SU-DHL-6 (cell line): ENCODE data around the gene LTF.

Experiments
- H2AFZ ChIP-seq: fragments of 200-600 bp; sonication (generic); 2 replicates; pipeline ENCODE4 v1.6.1; 2014; ENCODE audit warnings: low read depth, mild to moderate bottlenecking, moderate library complexity, mixed read lengths, antibody characterized with exemption, low read length; ENCODE audit not compliant: severe bottlenecking
- H3F3A ChIP-seq: fragments of 200-600 bp; shearing (Covaris generic); 2 replicates; pipeline ENCODE4 v1.6.0; 2016; ENCODE audit warnings: antibody characterized with exemption, mild to moderate bottlenecking; ENCODE audit not compliant: insufficient read depth
- H3K27ac ChIP-seq: fragments of 200-600 bp; sonication (generic); 2 replicates; pipeline ENCODE4 v1.5.1; 2016; ENCODE audit warnings: low read depth, mild to moderate bottlenecking, low read length, moderate library complexity, mixed read lengths
- H3K27me3 ChIP-seq: fragments of 200-600 bp; sonication (generic), shearing (Covaris generic); 2 replicates; pipeline ENCODE4 v1.6.0; 2014; ENCODE audit warnings: mild to moderate bottlenecking, low read length
- H3K36me3 ChIP-seq: fragments of 200-600 bp; sonication (generic); 2 replicates; pipeline ENCODE4 v1.6.1; 2014; ENCODE audit warnings: mild to moderate bottlenecking, low read length, mixed read lengths
- H3K4me2 ChIP-seq: fragments of 300-600, 200-600 bp; shearing (Covaris generic), sonication (generic); 2 replicates; pipeline ENCODE4 v1.6.0; 2014; ENCODE audit warnings: low read length, low read depth, mild to moderate bottlenecking; ENCODE audit not compliant: poor library complexity, severe bottlenecking
- H3K4me3 ChIP-seq: fragments of 200-600 bp; sonication (generic); 2 replicates; pipeline ENCODE4 v1.5.1; 2014; ENCODE audit warnings: antibody characterized with exemption, low read length, mild to moderate bottlenecking, mixed read lengths; ENCODE audit not compliant: insufficient read depth, poor library complexity, severe bottlenecking
- H3K79me2 ChIP-seq: fragments of 200-600 bp; sonication (generic); 2 replicates; pipeline ENCODE4 v1.6.1; 2014; ENCODE audit warnings: mild to moderate bottlenecking, low read length, moderate library complexity; ENCODE audit not compliant: insufficient read depth
- H3K9ac ChIP-seq: fragments of 200-600 bp; sonication (generic); 2 replicates; pipeline ENCODE4 v1.7.0; 2014; ENCODE audit warnings: mild to moderate bottlenecking, low read length
- H3K9me2 ChIP-seq: fragments of 200-600 bp; sonication (generic); replicated peaks from 2 replicates; pipeline ENCODE4 v1.6.1; 2014; ENCODE audit warnings: low read length; ENCODE audit not compliant: insufficient read depth
- H3K9me3 ChIP-seq: fragments of 200-600 bp; sonication (generic); 2 replicates; pipeline ENCODE4 v1.6.1; 2014; ENCODE audit warnings: low read length, mixed read lengths; ENCODE audit not compliant: insufficient read depth
- H4K20me1 ChIP-seq: fragments of 200-600 bp; sonication (generic); 2 replicates; pipeline ENCODE4 v1.6.1; 2014; ENCODE audit warnings: low read depth, mild to moderate bottlenecking, antibody characterized with exemption, low read length, moderate library complexity, mixed read lengths
- CTCF ChIP-seq: fragments of 200-600 bp; sonication (generic); IDR thresholded peaks from one replicate; pipeline ENCODE4 v1.5.1; 2017; ENCODE audit warnings: antibody characterized with exemption, mild to moderate bottlenecking, low read length, moderate library complexity; ENCODE audit not compliant: insufficient read depth, poor library complexity, severe bottlenecking
- EZH2phosphoT487 ChIP-seq: fragments of 200-600 bp; sonication (generic), shearing (Covaris generic); conservative IDR thresholded peaks from 2 replicates; pipeline ENCODE4 v1.6.1; 2018; ENCODE audit warnings: mild to moderate bottlenecking, antibody characterized with exemption, low read length, moderate library complexity, mixed read lengths

Gene LTF

GRCh38 chr3:46400000-46400734, 64.5 kb downstream of the LTF start:
- TF ChIP-seq EZH2phosphoT487 (no peak), CTCF (no peak)
- H3K9ac ChIP-seq: no peak overlapping the region
- H3K4me2 ChIP-seq: no peak overlapping the region
- no peak overlapping the region for H3K27ac ChIP-seq
- H3K27me3 ChIP-seq: no peaks in the 10 kb centered on the region
- H2AFZ ChIP-seq: no peak overlapping the region
- no peaks in the 10 kb centered on the region for H4K20me1 ChIP-seq
- no peaks in the 10 kb centered on the region for H3K79me2 ChIP-seq
- H3F3A ChIP-seq: no peaks in the 10 kb centered on the region
- H3K9me3 ChIP-seq: no peaks in the 10 kb centered on the region
- no peaks in the 10 kb centered on the region for H3K36me3 ChIP-seq
- no peak overlapping the region for H3K4me3 ChIP-seq
- no peaks in the 10 kb centered on the region for H3K9me2 ChIP-seq

GRCh38 chr3:46399557-46399956, 65.1 kb downstream of the LTF start:
- Histone ChIP-seq H3K9me2 (no peaks in the 10 kb centered on the region), H3K9ac (no peak overlapping the region), H4K20me1 (no peaks in the 10 kb centered on the region), H3K27me3 (no peaks in the 10 kb centered on the region), H3K4me2 (no peak overlapping the region), H3K9me3 (no peaks in the 10 kb centered on the region), H3K36me3 (no peaks in the 10 kb centered on the region), H2AFZ (no peak overlapping the region), H3K79me2 (no peaks in the 10 kb centered on the region), H3F3A (no peaks in the 10 kb centered on the region), H3K27ac (no peak overlapping the region), H3K4me3 (no peak overlapping the region)
- TF ChIP-seq CTCF: no peak
- no peak for TF ChIP-seq EZH2phosphoT487

- Histone ChIP-seq H3F3A (no peaks in the 10 kb centered on the region), H4K20me1 (no peaks in the 10 kb centered on the region), H3K9ac (no peak overlapping the region), H3K4me3 (no peak overlapping the region), H3K27me3 (no peaks in the 10 kb centered on the region), H2AFZ (no peak overlapping the region), H3K36me3 (no peaks in the 10 kb centered on the region), H3K79me2 (no peaks in the 10 kb centered on the region), H3K9me2 (no peaks in the 10 kb centered on the region), H3K4me2 (no peak overlapping the region), H3K9me3 (no peaks in the 10 kb centered on the region), H3K27ac (no peak overlapping the region)
- TF ChIP-seq CTCF (no peak), EZH2phosphoT487 (no peak)
Measured at GRCh38 chr3:46399098-46399497, 65.6 kb downstream of the LTF start.
